DOHH2 (cell line): Measurements from ENCODE around the gene RASAL3.

ENCODE experiments used
- H3F3A ChIP-seq: fragments of 200-600 bp; sonication (generic), shearing (Covaris generic); 2 replicates; pipeline ENCODE4 v1.6.0; 2016; ENCODE audit warnings: antibody characterized with exemption, mild to moderate bottlenecking; ENCODE audit not compliant: control insufficient read depth, insufficient read depth
- H3K27ac ChIP-seq: fragments of 200-600 bp; sonication (generic); 2 replicates; pipeline ENCODE4 v1.5.1; 2014; ENCODE audit warnings: low read depth, mild to moderate bottlenecking, low read length, moderate library complexity
- H3K27me3 ChIP-seq: fragments of 200-600 bp; sonication (generic); 2 replicates; pipeline ENCODE4 v1.6.1; 2014; ENCODE audit warnings: mild to moderate bottlenecking, low read length, mixed read lengths; ENCODE audit not compliant: control insufficient read depth
- H3K36me3 ChIP-seq: fragments of 200-600 bp; sonication (generic); 2 replicates; pipeline ENCODE4 v1.6.1; 2014; ENCODE audit warnings: mild to moderate bottlenecking, low read length, moderate library complexity, mixed read lengths; ENCODE audit not compliant: control insufficient read depth
- H3K4me1 ChIP-seq: fragments of 200-600 bp; sonication (generic); 2 replicates; pipeline ENCODE4 v1.6.1; 2014; ENCODE audit warnings: mild to moderate bottlenecking, low read length, mixed read lengths; ENCODE audit not compliant: control insufficient read depth
- H3K4me2 ChIP-seq: fragments of 200-600 bp; sonication (generic); 2 replicates; pipeline ENCODE4 v1.6.0; 2014; ENCODE audit warnings: mild to moderate bottlenecking, low read length, moderate library complexity
- H3K4me3 ChIP-seq: fragments of 200-600 bp; sonication (generic); 2 replicates; pipeline ENCODE4 v1.5.1; 2014; ENCODE audit warnings: mild to moderate bottlenecking, low read length, mixed read lengths
- H3K79me2 ChIP-seq: fragments of 200-600 bp; sonication (generic); 2 replicates; pipeline ENCODE4 v1.6.1; 2014; ENCODE audit warnings: mild to moderate bottlenecking, low read length, mixed read lengths; ENCODE audit not compliant: control insufficient read depth
- H3K9me2 ChIP-seq: fragments of 200-600 bp; sonication (generic); replicated peaks from 2 replicates; pipeline ENCODE4 v1.6.1; 2014; ENCODE audit warnings: mild to moderate bottlenecking, low read length, mixed read lengths; ENCODE audit not compliant: control insufficient read depth
- H3K9me3 ChIP-seq: fragments of 200-600 bp; sonication (generic); 2 replicates; pipeline ENCODE4 v1.6.1; 2014; ENCODE audit warnings: antibody characterized with exemption, low read length, mixed read lengths; ENCODE audit not compliant: control insufficient read depth, insufficient read depth
- H4K20me1 ChIP-seq: fragments of 200-600 bp; sonication (generic); 2 replicates; pipeline ENCODE4 v1.6.0; 2014; ENCODE audit warnings: low read depth, mild to moderate bottlenecking, antibody characterized with exemption, low read length, moderate library complexity; ENCODE audit not compliant: control insufficient read depth, insufficient read depth
- CTCF ChIP-seq: fragments of 200-600 bp; sonication (generic); IDR thresholded peaks from one replicate; pipeline ENCODE4 v1.5.1; 2014; ENCODE audit warnings: antibody characterized with exemption, mild to moderate bottlenecking, low read depth, low read length; ENCODE audit not compliant: poor library complexity, severe bottlenecking
- EZH2phosphoT487 ChIP-seq: fragments of 200-600 bp; sonication (generic); IDR thresholded peaks from 2 replicates; pipeline ENCODE4 v1.6.1; 2017; ENCODE audit warnings: borderline replicate concordance, mild to moderate bottlenecking, antibody characterized with exemption, low read length, moderate library complexity, mixed read lengths

RASAL3 gene

GRCh38 chr19:15468675-15469512, 4.5 kb upstream of the RASAL3 start:
- H3K4me1 ChIP-seq, result peaks cover 35% of the 10 kb centered on the region
- peaks cover 3% of the 10 kb centered on the region for H3K36me3 ChIP-seq
- H3K79me2 ChIP-seq, result peaks cover 9% of the 10 kb centered on the region
- H3K9me3 ChIP-seq, result no peaks in the 10 kb centered on the region
- H3K4me3 ChIP-seq, result no peak overlapping the region
- peaks cover 11% of the 10 kb centered on the region for H3K27me3 ChIP-seq
- TF ChIP-seq EZH2phosphoT487, result no peak
- no peak for TF ChIP-seq CTCF
- no peak overlapping the region for H3K27ac ChIP-seq
- H4K20me1 ChIP-seq, result no peaks in the 10 kb centered on the region
- no peaks in the 10 kb centered on the region for H3K9me2 ChIP-seq
- 0 out of 2 replicates have a peak, but pooled peaks cover 7% of the 10 kb centered on the region for H3F3A ChIP-seq
- H3K4me2 ChIP-seq, result no peak overlapping the region

GRCh38 chr19:15467734-15468214, 3.4 kb upstream of the RASAL3 start:
- Histone ChIP-seq H3K4me3 (no peak overlapping the region), H3K4me2 (no peak overlapping the region), H3K9me2 (no peaks in the 10 kb centered on the region), H3K4me1 (peaks cover 38% of the 10 kb centered on the region), H4K20me1 (no peaks in the 10 kb centered on the region), H3K27me3 (peaks cover 11% of the 10 kb centered on the region), H3K79me2 (peaks cover 15% of the 10 kb centered on the region), H3K9me3 (no peaks in the 10 kb centered on the region), H3K36me3 (peaks cover 3% of the 10 kb centered on the region), H3F3A (0 out of 2 replicates have a peak, but pooled peaks cover 5% of the 10 kb centered on the region), H3K27ac (no peak overlapping the region)
- no peak for TF ChIP-seq CTCF
- TF ChIP-seq EZH2phosphoT487, result no peak

- Histone ChIP-seq H3K4me2 (peak overlapping the region; percentile 64), H4K20me1 (no peaks in the 10 kb centered on the region), H3K9me2 (no peaks in the 10 kb centered on the region), H3K4me3 (peak overlapping the region; percentile 22), H3F3A (0 out of 2 replicates have a peak, but pooled peaks cover 5% of the 10 kb centered on the region), H3K27ac (no peak overlapping the region), H3K79me2 (peaks cover 15% of the 10 kb centered on the region), H3K36me3 (peaks cover 3% of the 10 kb centered on the region), H3K4me1 (peaks cover 38% of the 10 kb centered on the region), H3K27me3 (peaks cover 11% of the 10 kb centered on the region), H3K9me3 (no peaks in the 10 kb centered on the region)
- TF ChIP-seq EZH2phosphoT487, result no peak
- TF ChIP-seq CTCF, result no peak
Observed at GRCh38 chr19:15466851-15467733, 2.7 kb upstream of the RASAL3 start.
